C4-2B (cell line): ENCODE results near the gene ZNF296.

Experiments
- ZFX ChIP-seq: fragments of 450-650 bp; IDR thresholded peaks from 2 replicates; pipeline ENCODE4 v1.6.1; 2017
- TF ChIP-seq, protein P1 (sequence below): fragments of 450-650 bp; conservative IDR thresholded peaks from 2 replicates; pipeline ENCODE4 v1.5.1; 2017; ENCODE audit warnings: mild to moderate bottlenecking

- TF ChIP-seq, protein P1, sequence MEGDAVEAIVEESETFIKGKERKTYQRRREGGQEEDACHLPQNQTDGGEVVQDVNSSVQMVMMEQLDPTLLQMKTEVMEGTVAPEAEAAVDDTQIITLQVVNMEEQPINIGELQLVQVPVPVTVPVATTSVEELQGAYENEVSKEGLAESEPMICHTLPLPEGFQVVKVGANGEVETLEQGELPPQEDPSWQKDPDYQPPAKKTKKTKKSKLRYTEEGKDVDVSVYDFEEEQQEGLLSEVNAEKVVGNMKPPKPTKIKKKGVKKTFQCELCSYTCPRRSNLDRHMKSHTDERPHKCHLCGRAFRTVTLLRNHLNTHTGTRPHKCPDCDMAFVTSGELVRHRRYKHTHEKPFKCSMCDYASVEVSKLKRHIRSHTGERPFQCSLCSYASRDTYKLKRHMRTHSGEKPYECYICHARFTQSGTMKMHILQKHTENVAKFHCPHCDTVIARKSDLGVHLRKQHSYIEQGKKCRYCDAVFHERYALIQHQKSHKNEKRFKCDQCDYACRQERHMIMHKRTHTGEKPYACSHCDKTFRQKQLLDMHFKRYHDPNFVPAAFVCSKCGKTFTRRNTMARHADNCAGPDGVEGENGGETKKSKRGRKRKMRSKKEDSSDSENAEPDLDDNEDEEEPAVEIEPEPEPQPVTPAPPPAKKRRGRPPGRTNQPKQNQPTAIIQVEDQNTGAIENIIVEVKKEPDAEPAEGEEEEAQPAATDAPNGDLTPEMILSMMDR, result no peak
- no peak for TF ChIP-seq ZFX
Measured at GRCh38 chr19:45040059-45040771, 36.1 kb downstream of the ZNF296 start.
